ENCODE results near the gene PKN1. TPM values are rescaled to one million over a fixed set of nuclear protein-coding genes. Genes with fewer than 3 reads are reported as not detected.

The PKN1 gene
- total and polyA plus RNA-seq, 9 of the 15 experiments (the other 6 are each of a cell fraction or from before 2014, with no cell fraction given) = 0.30 to 228 (median 77.5) TPM

GRCh38 chr19:14425696-14426138 is 7.4 kb upstream of the PKN1 start (continued):
- TF ChIP-seq HNRNPK (IDR thresholded peaks at IDR 0.05; ENCODE audit: low read depth, low read length, poor library complexity, severe bottlenecking) (no peak), MTA3 (IDR thresholded peaks at IDR 0.05; ENCODE audit: borderline replicate concordance) (peak; percentile 50; the same call in 1 of the 2 replicates), FOXM1 (IDR thresholded peaks at IDR 0.05; ENCODE audit: low read depth) (peak; percentile 49; the same call in 1 of the 2 replicates), FOXM1 (CRISPR knock-in tag; IDR thresholded peaks at IDR 0.05; ENCODE audit: low read depth) (no peak), MTA2 (IDR thresholded peaks at IDR 0.05; ENCODE audit: low read depth) (peak; percentile 48), ZHX1 (conservative IDR thresholded peaks at IDR 0.05; ENCODE audit: low read length) (no peak), TRIM25 (IDR thresholded peaks at IDR 0.05; ENCODE audit: borderline replicate concordance) (no peak), MEF2A (IDR thresholded peaks at IDR 0.05; ENCODE audit: control insufficient read depth, low read depth, low read length) (no peak), GABPB1 (CRISPR knock-in tag; IDR thresholded peaks at IDR 0.05) (no peak), ZNF589 (CRISPR knock-in tag; IDR thresholded peaks at IDR 0.05; ENCODE audit: low read depth) (0 out of 2 replicates have a peak, but pooled peaks have one; percentile 26), ARID3A (IDR thresholded peaks at IDR 0.05; ENCODE audit: borderline replicate concordance, low read depth, low read length) (no peak), HEY1 (CRISPR knock-in tag; IDR thresholded peaks at IDR 0.05; ENCODE audit: borderline replicate concordance) (no peak), RAD51 (IDR thresholded peaks at IDR 0.05; ENCODE audit: borderline replicate concordance, low read depth) (no peak), LARP7 (IDR thresholded peaks at IDR 0.05) (no peak), YY1 (IDR thresholded peaks at IDR 0.05; ENCODE audit: borderline replicate concordance in 1 of 3, control insufficient read depth in 1 of 3, extremely low read depth in 1 of 3, insufficient read depth in 3 of 3, insufficient read length in 1 of 3, insufficient replicate concordance in 2 of 3, low read depth in 1 of 3, low read length in 2 of 3) (no peak), TARDBP (IDR thresholded peaks at IDR 0.05) (no peak), NCOA2 (IDR thresholded peaks at IDR 0.05; ENCODE audit: partially characterized antibody in 2 of 2) (no peak), TCFL5 (CRISPR knock-in tag; conservative IDR thresholded peaks at IDR 0.05) (no peak)
